HepG2 (cell line): ENCODE results near the gene CKB. TPM values are rescaled to one million over a fixed set of nuclear protein-coding genes. Genes with fewer than 3 reads are reported as not detected.
A peak's percentile ranks its signal among the peaks of the same experiment; 100 is the strongest.

Experiments
- CTCF ChIP-seq: sonication (generic); formaldehyde crosslinking; IDR thresholded peaks from 2 replicates; pipeline ENCODE4 v1.5.0; 2020; ENCODE audit warnings: mild to moderate bottlenecking, missing genetic modification reagents, moderate library complexity
- KMT2B ChIP-seq: IDR thresholded peaks from 2 replicates; pipeline ENCODE4 v1.6.1; 2016; ENCODE audit warnings: missing genetic modification reagents, missing compliant biosample characterization
- RARA ChIP-seq: IDR thresholded peaks from 2 replicates; pipeline ENCODE4 v1.6.1; 2016; ENCODE audit warnings: missing genetic modification reagents, missing compliant biosample characterization
- XRCC5 ChIP-seq: fragments of 200-400 bp; formaldehyde crosslinking; optimal IDR thresholded peaks from 2 replicates; pipeline ENCODE3; 2017; ENCODE audit warnings: mild to moderate bottlenecking, low read length
- ZFP91 ChIP-seq: sonication (generic); formaldehyde crosslinking; IDR thresholded peaks from 2 replicates; pipeline ENCODE4 v1.9.0; 2022; ENCODE audit warnings: missing genetic modification reagents, mild to moderate bottlenecking, borderline replicate concordance
- ZFX ChIP-seq: sonication (generic); formaldehyde crosslinking; IDR thresholded peaks from 2 replicates; pipeline ENCODE4 v1.4.0; 2020; ENCODE audit warnings: mild to moderate bottlenecking, low read depth, missing genetic modification reagents, moderate library complexity
- ZNF142 ChIP-seq: sonication (generic); formaldehyde crosslinking; IDR thresholded peaks from 2 replicates; pipeline ENCODE4 v1.4.0; 2020; ENCODE audit warnings: missing genetic modification reagents
- ZNF407 ChIP-seq: sonication (generic); formaldehyde crosslinking; IDR thresholded peaks from one replicate; pipeline ENCODE4 v1.5.1; 2020; ENCODE audit warnings: mild to moderate bottlenecking, missing genetic modification reagents; ENCODE audit errors: not compliant biosample characterization
- ZNF772 ChIP-seq: sonication (generic); formaldehyde crosslinking; IDR thresholded peaks from 2 replicates; pipeline ENCODE4 v1.5.0; 2020; ENCODE audit warnings: mild to moderate bottlenecking, missing genetic modification reagents
- ZNF879 ChIP-seq: sonication (generic); formaldehyde crosslinking; IDR thresholded peaks from 2 replicates; pipeline ENCODE4 v1.8.1; 2023; ENCODE audit warnings: missing genetic modification reagents
- polyA plus RNA-seq, 8 experiments: library from polyadenylated mRNA; depleted of rRNA in 3 of 8; stranded (reverse) in 7 of 8; unstranded in 1 of 8; fragments of >200 nt; fragmentation: Illumina TruSeq in 4 of 8; extraction: Trizol in 4 of 8; gene quantifications; 2 replicates each; pipeline versions ENCODE4 v1.2.1 to v1.2.3, GENCODE V29; 2011 to 2016; ENCODE audit warnings: low read depth in 4 of 8, missing spikeins in 1 of 8, mixed read lengths in 1 of 8; ENCODE audit not compliant: insufficient read depth in 1 of 8
- total RNA-seq, 5 experiments: library from RNA; depleted of rRNA; stranded (reverse); fragments of >200 nt; fragmentation: Illumina TruSeq; extraction: Trizol; gene quantifications; 2 replicates each; pipeline ENCODE4 v1.2.3, GENCODE V29; 2016; ENCODE audit warnings: low read depth in 1 of 5

Gene CKB
- total and polyA plus RNA-seq, 2 of the 13 experiments (the other 11 are each of a cell fraction or from before 2014, with no cell fraction given): 82.3 to 217 TPM

- no peak for TF ChIP-seq ZNF407 (CRISPR knock-in tag)
- TF ChIP-seq ZFX (CRISPR knock-in tag): peak; percentile 73
- TF ChIP-seq RARA: peak; percentile 10; the same call in 1 of the 2 replicates
- TF ChIP-seq KMT2B (CRISPR knock-in tag): 0 out of 2 replicates have a peak, but pooled peaks have one; percentile 10
- TF ChIP-seq ZNF142 (CRISPR knock-in tag): no peak
- peak; percentile 93 for TF ChIP-seq CTCF (CRISPR knock-in tag)
- no peak for TF ChIP-seq ZFP91
- TF ChIP-seq XRCC5: peak; percentile 59
- 0 out of 2 replicates have a peak, but pooled peaks have one; percentile 32 for TF ChIP-seq ZNF772 (CRISPR knock-in tag)
- no peak for TF ChIP-seq ZNF879 (CRISPR knock-in tag)
Measured at GRCh38 chr14:103500148-103500990, 22.3 kb downstream of the CKB start (continued).
